GM12878 (cell line): ENCODE data around the gene ROR2. TPM values are rescaled to one million over a fixed set of nuclear protein-coding genes. Genes with fewer than 3 reads are reported as not detected.

Source experiments
- ATAC-seq: fragments of 200-7000 bp; cut with Tn5 transposase; 3 replicates; pipeline ENCODE4 v1.9.1; 2020; ENCODE audit warnings: mild to moderate bottlenecking, moderate library complexity
- BruUV-seq: library from RNA; stranded (reverse); fragments of 400-500 nt; replicated peaks from 2 replicates; lab custom pipeline; 2021; lab: Mats Ljungman, UMichigan
- CTCF ChIA-PET: fragments of 300-600 bp; sonication (Branson Sonifier 250); formaldehyde crosslinking; extraction: SDS; loops from one replicate; lab custom pipeline; 2021; ENCODE audit warnings: inconsistent platforms; lab: Yijun Ruan, JAX
- POLR2A ChIA-PET: fragments of 350-600 bp; formaldehyde crosslinking; extraction: SDS; loops from one replicate; lab custom pipeline; 2021; ENCODE audit warnings: inconsistent platforms; lab: Charles Lee
- RAD21 ChIA-PET: fragments of 300-600 bp; sonication (Branson Sonifier 250); formaldehyde crosslinking; loops from one replicate; lab custom pipeline; 2023; ENCODE audit warnings: antibody characterized with exemption; ENCODE audit not compliant: unreplicated experiment; lab: Charles Lee
- SMC1A ChIA-PET: fragments of 300-600 bp; sonication (Branson Sonifier 250); formaldehyde crosslinking; loops from one replicate; lab custom pipeline; 2023; ENCODE audit not compliant: unreplicated experiment, uncharacterized antibody; lab: Charles Lee
- DNase-seq: peaks from one replicate; pipeline ENCODE4 v3.0.0-alpha.2; 2011; ENCODE audit warnings: low read depth, low spot score
- FAIRE-seq: peaks from 3 replicates; lab custom pipeline; 2011; peaks lifted over from hg19 to GRCh38; lab: Jason Lieb, UNC
- H2AFZ ChIP-seq: 2 replicates; pipeline ENCODE4 v1.6.0; 2011; ENCODE audit warnings: low read depth, low read length, control low read depth; ENCODE audit not compliant: control insufficient read depth
- H3K27ac ChIP-seq: 2 replicates; pipeline ENCODE4 v1.5.1; 2011; ENCODE audit warnings: control low read depth; ENCODE audit not compliant: control insufficient read depth, insufficient read depth
- H3K27me3 ChIP-seq, 2 experiments: replicated peaks in 1 of 2; 2 replicates each; pipeline versions ENCODE4 v1.6.0 to v1.6.1; 2011; ENCODE audit warnings: low read length in 1 of 2; ENCODE audit not compliant: control insufficient read depth in 2 of 2, insufficient read depth in 2 of 2
- H3K36me3 ChIP-seq, 2 experiments: 2 replicates each; pipeline ENCODE4 v1.5.1; 2011; ENCODE audit warnings: low read length in 1 of 2; ENCODE audit not compliant: control insufficient read depth in 2 of 2, insufficient read depth in 2 of 2
- H3K4me1 ChIP-seq: 2 replicates; pipeline ENCODE4 v1.6.1; 2011; ENCODE audit warnings: mild to moderate bottlenecking, low read length, moderate library complexity, mixed read lengths; ENCODE audit not compliant: control insufficient read depth, insufficient read depth
- H3K4me2 ChIP-seq: 2 replicates; pipeline ENCODE4 v1.6.0; 2011; ENCODE audit warnings: control low read depth; ENCODE audit not compliant: control insufficient read depth, insufficient read depth
- H3K4me3 ChIP-seq: fragments of 200-600 bp; sonication (generic); 2 replicates; pipeline ENCODE4 v1.5.1; 2016
- H3K79me2 ChIP-seq: 2 replicates; pipeline ENCODE4 v1.6.0; 2011; ENCODE audit warnings: low read length; ENCODE audit not compliant: control insufficient read depth, insufficient read depth
- H3K9ac ChIP-seq: 2 replicates; pipeline ENCODE4 v1.8.0; 2011; ENCODE audit warnings: low read length, control low read depth, mixed read lengths; ENCODE audit not compliant: control insufficient read depth, insufficient read depth
- H3K9me3 ChIP-seq: replicated peaks from 3 replicates; pipeline ENCODE4 v1.5.1; 2011; ENCODE audit warnings: mild to moderate bottlenecking, low read length; ENCODE audit not compliant: control insufficient read depth, insufficient read depth
- H4K20me1 ChIP-seq: 2 replicates; pipeline ENCODE4 v1.6.0; 2011; ENCODE audit not compliant: control insufficient read depth, insufficient read depth
- ATF7 ChIP-seq: fragments of 450-650 bp; IDR thresholded peaks from 2 replicates; pipeline ENCODE4 v1.6.1; 2016; ENCODE audit warnings: low read depth, mild to moderate bottlenecking
- ETV6 ChIP-seq, 2 experiments: fragments of 450-650 bp in 1 of 2; IDR thresholded peaks in 1 of 2; conservative IDR thresholded peaks in 1 of 2; 2 replicates each; pipeline ENCODE4 v1.6.1; 2014; ENCODE audit warnings: antibody characterized with exemption in 1 of 2, borderline replicate concordance in 1 of 2, low read depth in 1 of 2, mild to moderate bottlenecking in 1 of 2, moderate library complexity in 1 of 2
- EZH2 ChIP-seq: IDR thresholded peaks from 2 replicates; pipeline ENCODE4 v1.6.1; 2012; ENCODE audit warnings: low read depth, mild to moderate bottlenecking, control low read depth, inconsistent platforms, low read length, borderline replicate concordance; ENCODE audit not compliant: control insufficient read depth
- GABPA ChIP-seq: IDR thresholded peaks from 2 replicates; pipeline ENCODE4 v1.6.1; 2014; ENCODE audit warnings: antibody characterized with exemption, low read depth, mild to moderate bottlenecking, inconsistent platforms
- GATAD2B ChIP-seq: fragments of 450-650 bp; conservative IDR thresholded peaks from 2 replicates; pipeline ENCODE4 v1.6.1; 2017; ENCODE audit warnings: low read depth, mild to moderate bottlenecking, moderate library complexity
- HDAC6 ChIP-seq: fragments of 200-600 bp; sonication (generic); IDR thresholded peaks from one replicate; pipeline ENCODE4 v1.8.0; 2017; ENCODE audit warnings: antibody characterized with exemption; ENCODE audit not compliant: unreplicated experiment
- IKZF1 ChIP-seq: fragments of 450-650 bp; conservative IDR thresholded peaks from 2 replicates; pipeline ENCODE4 v1.6.1; 2017; ENCODE audit warnings: antibody characterized with exemption, mild to moderate bottlenecking
- JUND ChIP-seq: IDR thresholded peaks from 2 replicates; pipeline ENCODE4 v1.6.1; 2012; ENCODE audit warnings: low read depth, mild to moderate bottlenecking, low read length, improper control_type of control experiment, moderate library complexity
- NFIC ChIP-seq: IDR thresholded peaks from 2 replicates; pipeline ENCODE4 v1.6.1; 2012; ENCODE audit warnings: low read depth, mild to moderate bottlenecking, inconsistent platforms, low read length, moderate library complexity
- NFYA ChIP-seq: IDR thresholded peaks from 2 replicates; pipeline ENCODE4 v1.6.1; 2011; ENCODE audit warnings: low read depth, mild to moderate bottlenecking, low read length, improper control_type of control experiment, borderline replicate concordance
- NR2F1 ChIP-seq: fragments of 450-650 bp; conservative IDR thresholded peaks from 2 replicates; pipeline ENCODE4 v1.6.1; 2017; ENCODE audit warnings: mild to moderate bottlenecking
- POLR2AphosphoS2 ChIP-seq: IDR thresholded peaks from 2 replicates; pipeline ENCODE4 v1.6.1; 2011; ENCODE audit warnings: low read depth, mild to moderate bottlenecking, low read length, improper control_type of control experiment, moderate library complexity
- SMAD1 ChIP-seq: fragments of 450-650 bp; IDR thresholded peaks from 2 replicates; pipeline ENCODE4 v1.6.1; 2018; ENCODE audit warnings: mild to moderate bottlenecking, low read depth; ENCODE audit not compliant: partially characterized antibody
- SMC3 ChIP-seq: IDR thresholded peaks from 2 replicates; pipeline ENCODE4 v1.6.1; 2011; ENCODE audit warnings: low read length, improper control_type of control experiment, borderline replicate concordance
- SRF ChIP-seq, 2 experiments: IDR thresholded peaks; 2 replicates each; pipeline ENCODE4 v1.6.1; 2011; ENCODE audit warnings: low read depth in 2 of 2, low read length in 2 of 2, mild to moderate bottlenecking in 1 of 2, moderate library complexity in 1 of 2
- TAF1 ChIP-seq: IDR thresholded peaks from 2 replicates; pipeline ENCODE4 v1.6.1; 2011; ENCODE audit warnings: mild to moderate bottlenecking, low read depth, low read length, borderline replicate concordance
- TARDBP ChIP-seq: IDR thresholded peaks from 2 replicates; pipeline ENCODE4 v1.6.1; 2016; ENCODE audit warnings: borderline replicate concordance
- TBL1XR1 ChIP-seq: IDR thresholded peaks from 2 replicates; pipeline ENCODE4 v1.6.1; 2012; ENCODE audit warnings: low read depth, low read length, improper control_type of control experiment
- ZZZ3 ChIP-seq: IDR thresholded peaks from 2 replicates; pipeline ENCODE4 v1.6.1; 2011; ENCODE audit warnings: low read depth; ENCODE audit not compliant: control insufficient read depth, insufficient read length
- in situ Hi-C: fragments of 300-500 bp; cut with MboI; formaldehyde crosslinking; loops from 9 replicates; pipeline ENCODE4 v1.14.3; 2018; ENCODE audit warnings: mixed read lengths
- intact Hi-C: fragments of 100-400 bp; cut with micrococcal nuclease; formaldehyde crosslinking; loops from one replicate; pipeline ENCODE4 v1.14.2; 2022; ENCODE audit not compliant: unreplicated experiment
- polyA plus RNA-seq, 11 experiments: library from polyadenylated mRNA; depleted of rRNA in 4 of 11; unstranded in 6 of 11; stranded (reverse) in 5 of 11; fragments of >200 nt; fragmentation: Nextera tagmentation in 4 of 11; fragmentation: Illumina TruSeq in 1 of 11; extraction: Ambion mirVana in 4 of 11; extraction: Trizol in 1 of 11; gene quantifications; 1 replicate in 1 of 11; 2 replicates in 10 of 11; pipeline versions ENCODE4 v1.2.1 to v1.2.3, GENCODE V29; 2011 to 2016; ENCODE audit warnings: inconsistent platforms in 2 of 11, missing spikeins in 2 of 11, low read depth in 1 of 11
- total RNA-seq, 4 experiments: library from RNA; depleted of rRNA in 3 of 4; stranded (reverse); fragments of >200 nt in 3 of 4; fragmentation: Illumina TruSeq in 1 of 4; extraction: Trizol in 1 of 4; gene quantifications; 2 replicates each; pipeline versions ENCODE4 v1.2.1 to v1.2.3, GENCODE V29; 2013 to 2021

The ROR2 gene
- total and polyA plus RNA-seq, 10 of the 15 experiments (the other 5 are each of a cell fraction or from before 2014, with no cell fraction given) = 0.03 to 0.05 TPM; not detected in 8

DNA sequence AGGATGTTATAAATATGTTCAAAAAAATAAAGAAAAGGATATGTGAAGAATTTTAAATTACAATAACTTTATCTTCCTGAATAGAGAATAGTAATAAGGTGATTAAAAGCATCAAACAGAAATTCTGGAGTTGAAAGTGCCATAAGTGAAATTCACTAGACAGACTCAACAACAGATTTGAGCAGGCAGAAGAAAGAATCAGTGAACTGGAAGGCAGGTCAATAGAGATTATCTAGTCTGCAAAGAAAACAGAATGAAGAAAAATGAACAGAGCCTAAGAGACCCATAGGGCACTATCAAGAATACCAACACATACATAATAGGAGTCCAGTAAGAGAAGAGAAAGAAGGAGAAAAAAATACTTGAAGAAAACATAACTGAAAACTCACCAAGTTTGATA lies 162.1 kb downstream of the ROR2 start:
- POLR2A ChIA-PET = no interaction called here
- DNase-seq (no peak), FAIRE-seq (no peak), ATAC-seq (no peak)
- no TSS peak for BruUV-seq
- no peaks in the 10 kb centered on the region for H3K9me3 ChIP-seq
- H2AFZ ChIP-seq = no peak overlapping the region
- CTCF ChIA-PET = interaction anchor here (1.5 kb wide), 1 partner anchor 59 kb away, joined by 3 read pairs; no protein-coding TSS in a partner anchor
- RAD21 ChIA-PET = no interaction called here
- no peaks in the 10 kb centered on the region for H3K36me3 ChIP-seq
- H3K9ac ChIP-seq = no peak overlapping the region
- H3K4me2 ChIP-seq = no peak overlapping the region
- in situ Hi-C loops = no loop called here
- SMC1A ChIA-PET = interaction anchor here (0.7 kb wide), 1 partner anchor 321 kb away, joined by 4 read pairs; no protein-coding TSS in a partner anchor
- H4K20me1 ChIP-seq = no peaks in the 10 kb centered on the region
- no peak for TF ChIP-seq SRF (IDR thresholded peaks at IDR 0.05; ENCODE audit: low read depth in 2 of 2, low read length in 2 of 2)
- no peak for TF ChIP-seq IKZF1
- TF ChIP-seq EZH2 = no peak
- TF ChIP-seq ZZZ3 = no peak
- no peak for TF ChIP-seq NFIC
- TF ChIP-seq ETV6 (conservative IDR thresholded peaks at IDR 0.05 in 1 of 2, IDR thresholded peaks at IDR 0.05 in 1 of 2; ENCODE audit: borderline replicate concordance in 1 of 2, low read depth in 1 of 2) = no peak
- no peak for TF ChIP-seq TARDBP
- no peak for TF ChIP-seq SMAD1
- TF ChIP-seq NR2F1 = no peak
- no peak for TF ChIP-seq TBL1XR1
- TF ChIP-seq NFYA = no peak
- TF ChIP-seq ATF7 = no peak
- no peak for TF ChIP-seq TAF1
- TF ChIP-seq POLR2AphosphoS2 = no peak
- no peak for TF ChIP-seq GABPA
- TF ChIP-seq HDAC6 = no peak
- no peak for TF ChIP-seq JUND
- TF ChIP-seq SMC3 = no peak
- TF ChIP-seq GATAD2B = no peak
- intact Hi-C loops = no loop called here
- H3K4me3 ChIP-seq = no peak overlapping the region
- no peaks in the 10 kb centered on the region for H3K79me2 ChIP-seq
- no peaks in the 10 kb centered on the region for H3K4me1 ChIP-seq
- H3K27me3 ChIP-seq = peaks cover 0 to 2% of the 10 kb centered on the region in 2 experiments; a peak in 1 of 4 replicates
- no peak overlapping the region for H3K27ac ChIP-seq
